GM12864 (cell line): ENCODE data around the gene MCM5.

Experiments
- DNase-seq: peaks from one replicate; pipeline ENCODE4 v3.0.0-alpha.2; 2011; ENCODE audit warnings: low read depth
- H3K4me3 ChIP-seq: 2 replicates; pipeline ENCODE4 v1.5.1; 2011; ENCODE audit warnings: mild to moderate bottlenecking, low read depth, low read length, control low read depth
- CTCF ChIP-seq: IDR thresholded peaks from 2 replicates; pipeline ENCODE4 v1.5.1; 2011; ENCODE audit warnings: low read depth, mild to moderate bottlenecking, moderate library complexity, low read length, control low read depth, inconsistent platforms; ENCODE audit errors: missing control alignments

Gene MCM5

DNA sequence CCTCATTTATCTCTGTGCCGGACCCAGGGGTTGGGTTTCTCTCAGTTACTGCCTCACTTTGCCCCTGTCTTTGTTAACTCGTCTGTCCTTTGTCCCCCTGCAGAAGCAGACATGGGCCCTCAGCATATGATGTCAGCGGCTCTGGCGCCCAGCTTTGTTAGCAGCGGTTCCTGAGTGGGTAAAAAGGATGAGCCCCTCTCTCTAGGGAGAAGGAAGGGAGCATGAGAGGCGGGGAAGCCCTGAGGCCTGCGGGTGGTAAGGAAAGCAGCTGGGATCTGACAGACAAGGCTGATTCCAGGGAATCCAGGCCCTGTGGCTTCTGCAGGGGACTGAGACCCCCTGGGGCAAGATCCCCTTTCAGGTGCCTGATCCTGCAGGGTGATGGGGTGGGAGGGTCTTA, 51.7 kb downstream of the MCM5 start:
- no peak for TF ChIP-seq CTCF
- H3K4me3 ChIP-seq: no peak overlapping the region
- DNase-seq: no peak

DNA sequence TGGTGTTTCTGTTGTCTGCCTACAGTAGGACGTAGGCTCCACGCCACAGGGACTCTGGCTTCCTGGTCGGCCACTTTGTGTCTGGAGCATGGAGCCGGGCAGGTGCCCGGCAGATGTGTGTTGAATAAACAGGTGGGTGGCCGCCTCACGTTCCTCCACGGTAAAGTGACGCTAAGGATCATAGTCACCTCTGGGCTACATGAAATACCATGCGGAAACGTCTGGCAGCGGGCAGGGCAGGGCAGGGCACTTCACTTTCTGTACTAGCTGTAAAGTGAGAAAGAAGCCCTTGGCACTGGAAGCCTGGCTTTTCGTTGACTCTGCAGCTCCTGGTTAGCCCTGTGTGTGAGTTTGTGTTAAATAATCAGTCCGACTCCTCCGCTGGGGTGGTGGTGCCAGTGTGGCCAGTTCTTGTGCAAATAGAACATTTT, 52.4 kb downstream of the MCM5 start:
- no peak overlapping the region for H3K4me3 ChIP-seq
- no peak for TF ChIP-seq CTCF
- DNase-seq: no peak

DNA sequence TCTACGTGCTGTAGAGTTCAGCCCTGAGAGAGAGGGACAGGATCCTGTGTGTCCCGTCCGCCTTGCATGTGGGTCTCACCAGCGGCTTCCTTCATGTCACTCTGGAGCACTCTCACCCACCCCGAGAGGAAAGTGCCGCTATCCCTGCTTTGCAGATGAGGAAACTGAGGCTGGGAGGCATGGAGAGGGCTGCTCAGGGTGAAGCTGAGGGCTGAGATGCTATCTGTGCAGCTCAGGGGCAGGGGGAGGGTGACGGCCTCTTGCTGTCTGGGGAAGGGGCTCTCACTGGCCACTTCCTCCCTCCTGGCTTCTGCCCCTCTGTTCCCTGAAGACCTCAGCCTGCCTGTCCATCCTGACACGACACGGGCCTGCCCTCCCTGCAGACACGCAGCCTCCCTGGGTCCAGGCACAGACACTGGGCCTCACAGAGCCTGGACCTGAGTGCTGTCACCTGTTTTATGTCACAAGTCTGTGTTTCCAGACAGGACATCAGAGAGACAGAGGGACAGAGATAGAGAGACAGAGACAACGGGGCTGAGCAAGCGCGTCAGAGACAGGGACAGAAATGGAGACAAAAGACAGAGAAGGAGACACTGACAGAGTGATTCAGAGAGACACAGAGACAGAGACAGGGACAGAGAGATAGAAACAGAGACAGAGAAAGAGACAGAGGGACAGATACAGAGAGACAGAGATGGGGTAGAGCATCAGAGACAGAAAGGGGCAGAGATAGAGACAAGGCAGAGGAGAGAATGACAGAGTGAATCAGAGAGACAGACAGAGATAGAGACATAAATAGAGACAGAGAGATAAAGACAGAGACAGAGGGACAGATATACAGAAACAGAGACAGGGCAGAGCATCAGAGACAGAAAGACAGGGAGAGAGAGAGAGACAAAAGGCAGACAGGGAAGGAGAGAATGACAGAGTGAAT, 53.1 kb downstream of the MCM5 start:
- no peak overlapping the region for H3K4me3 ChIP-seq
- no peak for DNase-seq
- TF ChIP-seq CTCF: no peak

DNA sequence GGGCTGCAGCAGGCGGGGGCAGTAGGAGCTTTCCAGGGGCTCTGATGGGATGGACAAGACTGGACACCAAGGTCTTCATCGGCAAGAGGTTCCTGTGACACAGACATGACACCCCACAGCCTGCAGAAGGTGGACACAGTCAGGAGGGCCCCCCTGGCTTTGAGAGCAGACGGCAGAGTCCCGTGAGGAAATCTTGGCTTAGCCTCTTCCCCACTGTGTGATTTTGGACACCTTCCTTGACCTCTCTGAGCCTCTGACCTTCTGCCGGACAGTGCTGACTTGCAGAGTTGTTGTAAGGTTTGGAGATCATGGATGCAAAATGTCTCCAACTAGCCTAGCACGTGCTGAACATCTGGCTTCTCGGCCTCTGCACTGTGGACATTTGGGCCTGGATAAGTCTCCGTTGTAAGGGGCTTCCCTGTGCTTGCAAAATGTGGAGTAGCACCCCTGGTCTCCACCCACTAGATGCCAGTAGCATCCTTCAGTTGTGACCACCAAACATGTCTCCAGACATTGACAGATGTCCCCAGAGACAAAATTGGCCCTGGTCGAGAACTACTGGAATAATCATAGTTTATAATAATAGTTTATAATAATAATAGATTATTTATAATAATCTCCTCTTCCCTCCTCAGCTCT, 54.6 kb downstream of the MCM5 start:
- no peak overlapping the region for H3K4me3 ChIP-seq

GRCh38 chr22:35455529-35455928, 55.6 kb downstream of the MCM5 start:
- no peak overlapping the region for H3K4me3 ChIP-seq
- DNase-seq: no peak

More for the DNA sequence above, 54.6 kb downstream of the MCM5 start:
- no peak for DNase-seq
- no peak for TF ChIP-seq CTCF

DNA sequence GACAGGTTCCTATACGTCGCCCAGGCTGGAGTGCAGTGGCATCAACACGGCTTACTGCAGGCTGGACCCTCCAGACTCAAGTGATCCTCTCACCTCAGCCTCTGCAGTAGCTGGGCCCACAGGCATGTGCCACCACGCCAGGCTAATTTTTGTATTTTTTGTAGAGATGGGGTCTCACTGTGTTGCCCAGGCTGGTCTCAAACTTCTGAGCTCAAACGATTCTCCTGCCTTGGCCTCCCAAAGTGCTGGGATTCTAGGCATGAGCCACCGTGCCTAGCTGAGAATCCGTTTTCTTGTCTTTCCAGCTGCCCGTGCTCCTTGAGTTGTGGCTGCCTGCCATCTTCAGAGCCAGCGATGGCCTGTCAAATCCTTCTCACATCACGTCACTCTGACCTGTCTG, 56.8 kb downstream of the MCM5 start:
- TF ChIP-seq CTCF: no peak
- DNase-seq: no peak
- H3K4me3 ChIP-seq: no peak overlapping the region

More at GRCh38 chr22:35455529-35455928, 55.6 kb downstream of the MCM5 start:
- TF ChIP-seq CTCF: no peak
